ENCODE data around the gene TMEM140.

GRCh38 chr7:135195156-135195555, 47.3 kb downstream of the TMEM140 start:
- TF ChIP-seq PAX8 (CRISPR knock-in tag; IDR thresholded peaks at IDR 0.05; ENCODE audit: borderline replicate concordance), result no peak
- TF ChIP-seq HCFC1 (IDR thresholded peaks at IDR 0.05; ENCODE audit: low read depth, low read length), result no peak
- TF ChIP-seq ZNF639 (CRISPR knock-in tag; conservative IDR thresholded peaks at IDR 0.05), result no peak
- no peak for TF ChIP-seq ATF5 (CRISPR knock-in tag; IDR thresholded peaks at IDR 0.05; ENCODE audit: low read depth)
- no peak for TF ChIP-seq ZBTB37 (CRISPR knock-in tag; IDR thresholded peaks at IDR 0.05)
